ENCODE measurements around the gene STAT3.

DNA sequence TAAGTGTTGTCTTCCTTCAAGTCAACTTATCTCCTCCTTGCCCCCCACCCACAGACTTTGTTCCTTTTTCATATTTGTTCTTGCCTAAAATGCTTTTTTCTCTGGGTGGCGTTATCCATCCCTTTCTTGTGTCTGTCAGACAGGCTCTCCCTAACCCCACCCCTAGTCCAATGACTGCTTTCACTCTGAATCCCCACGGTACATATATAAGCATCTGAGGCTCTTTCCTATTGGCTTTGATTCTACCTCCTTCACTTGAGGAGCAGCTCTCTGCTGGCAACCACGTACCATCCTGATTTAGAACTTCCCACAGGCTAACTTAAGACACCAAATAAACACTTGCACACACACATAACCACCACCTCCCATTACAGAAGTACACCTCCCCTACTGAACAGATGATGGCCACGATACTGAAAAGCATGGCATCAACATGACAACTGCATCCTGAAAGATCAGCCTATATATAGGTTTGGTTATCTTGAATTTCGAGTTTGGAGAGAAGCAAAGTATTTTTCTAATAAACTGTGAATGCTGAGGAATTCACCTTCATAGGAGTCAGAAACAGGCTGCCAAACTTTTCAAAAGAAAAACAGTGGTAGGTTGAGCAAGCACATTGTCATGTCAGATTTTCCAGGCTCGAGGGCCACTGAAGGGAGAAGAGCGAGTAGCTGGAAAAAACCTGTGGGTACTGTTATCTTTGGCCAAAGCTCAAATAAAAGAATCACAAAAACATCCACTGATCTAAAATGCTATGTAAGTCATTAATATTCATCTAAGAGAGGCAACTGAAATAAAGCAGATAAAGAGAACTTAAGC is 24.3 kb downstream of the STAT3 start:
- TF ChIP-seq PHF5A (CRISPR knock-in tag; IDR thresholded peaks at IDR 0.05; ENCODE audit: low read depth, unreplicated experiment) (no peak), ATRX (CRISPR knock-in tag; IDR thresholded peaks at IDR 0.05; ENCODE audit: borderline replicate concordance) (no peak), ZFX (CRISPR knock-in tag; IDR thresholded peaks at IDR 0.05; ENCODE audit: low read depth) (no peak)
